ENCODE measurements around the gene B9D2.

Gene B9D2

DNA sequence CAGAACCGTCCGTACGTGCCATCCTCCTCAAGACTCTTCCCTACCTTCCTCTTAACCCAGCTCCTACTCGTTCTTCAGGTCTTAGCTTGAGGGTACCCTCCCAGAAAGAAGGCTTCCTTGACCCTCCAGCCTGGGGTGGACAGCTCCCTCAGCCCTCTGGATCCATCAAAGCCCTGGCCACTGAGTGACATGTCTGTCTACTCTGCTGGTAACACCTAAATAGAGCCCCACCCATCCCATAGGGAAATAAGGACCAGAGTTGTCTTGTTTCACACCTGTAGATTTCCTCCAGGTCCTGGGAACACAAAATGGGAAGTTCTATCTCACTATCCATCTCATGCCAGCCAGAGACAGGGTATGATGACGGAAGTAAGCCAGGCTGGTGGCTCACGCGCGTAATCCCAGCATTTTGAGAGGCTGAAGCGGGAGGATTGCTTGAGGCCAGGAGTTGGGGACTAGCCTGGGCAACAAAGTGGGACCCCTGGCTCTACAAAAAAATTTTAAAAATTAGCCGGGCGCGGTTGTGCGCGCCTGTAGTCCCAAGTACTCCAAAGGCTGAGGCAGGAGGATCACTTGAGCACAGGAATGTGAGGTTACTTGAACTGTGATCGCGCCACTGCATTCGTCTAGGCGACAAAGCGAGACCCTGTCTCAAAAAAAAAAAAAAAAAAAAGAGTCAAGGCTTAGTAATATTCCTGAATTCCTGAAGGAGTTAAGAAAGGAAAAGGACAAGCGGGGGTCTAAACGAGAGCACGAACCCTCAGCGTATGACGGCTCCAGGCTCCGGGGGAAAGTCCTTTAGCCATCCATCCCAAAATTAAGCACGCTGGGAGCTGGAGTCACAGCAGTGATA, 54.5 kb downstream of the B9D2 start:
- DNase-seq (ENCODE audit: low spot score), result no peak

DNA sequence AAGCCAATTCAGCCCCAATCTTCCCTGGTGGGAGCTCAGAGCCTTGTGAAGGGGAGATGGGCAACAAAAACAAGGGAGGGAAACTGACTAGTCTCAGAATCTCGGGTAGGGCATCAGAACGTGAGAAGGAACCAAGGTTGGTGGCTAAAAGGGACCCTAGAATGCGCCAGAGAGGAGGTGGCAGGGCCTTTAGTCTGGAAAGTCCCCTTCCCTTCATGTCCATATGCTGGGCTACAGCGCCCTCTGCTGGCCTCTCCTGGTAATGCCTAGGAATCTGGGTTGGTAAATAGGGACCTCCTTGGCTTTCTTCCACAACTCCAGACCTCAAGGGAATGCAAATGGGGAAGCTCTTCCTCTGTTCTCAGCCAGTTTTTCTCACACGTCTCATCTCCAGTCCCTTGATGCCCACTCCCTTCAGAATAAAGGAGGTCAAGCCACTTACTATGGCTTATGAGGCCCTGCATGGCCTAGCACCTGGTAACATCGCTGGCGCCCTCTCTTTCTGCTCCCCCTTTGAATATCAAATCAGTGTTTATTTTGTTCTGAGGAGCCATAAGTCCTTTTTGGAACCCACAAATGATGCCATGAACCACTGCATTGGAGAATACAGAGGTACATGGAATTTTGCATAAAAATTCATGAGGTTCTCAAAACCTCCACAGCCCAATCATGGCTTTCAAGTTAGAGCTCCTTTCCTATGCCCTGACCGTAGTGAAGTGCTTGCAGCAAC, 55.3 kb downstream of the B9D2 start:
- peak; percentile 83 for DNase-seq (ENCODE audit: low spot score)

GRCh38 chr19:41307954-41308449, 55.9 kb downstream of the B9D2 start:
- no peak for DNase-seq (ENCODE audit: low spot score)

DNA sequence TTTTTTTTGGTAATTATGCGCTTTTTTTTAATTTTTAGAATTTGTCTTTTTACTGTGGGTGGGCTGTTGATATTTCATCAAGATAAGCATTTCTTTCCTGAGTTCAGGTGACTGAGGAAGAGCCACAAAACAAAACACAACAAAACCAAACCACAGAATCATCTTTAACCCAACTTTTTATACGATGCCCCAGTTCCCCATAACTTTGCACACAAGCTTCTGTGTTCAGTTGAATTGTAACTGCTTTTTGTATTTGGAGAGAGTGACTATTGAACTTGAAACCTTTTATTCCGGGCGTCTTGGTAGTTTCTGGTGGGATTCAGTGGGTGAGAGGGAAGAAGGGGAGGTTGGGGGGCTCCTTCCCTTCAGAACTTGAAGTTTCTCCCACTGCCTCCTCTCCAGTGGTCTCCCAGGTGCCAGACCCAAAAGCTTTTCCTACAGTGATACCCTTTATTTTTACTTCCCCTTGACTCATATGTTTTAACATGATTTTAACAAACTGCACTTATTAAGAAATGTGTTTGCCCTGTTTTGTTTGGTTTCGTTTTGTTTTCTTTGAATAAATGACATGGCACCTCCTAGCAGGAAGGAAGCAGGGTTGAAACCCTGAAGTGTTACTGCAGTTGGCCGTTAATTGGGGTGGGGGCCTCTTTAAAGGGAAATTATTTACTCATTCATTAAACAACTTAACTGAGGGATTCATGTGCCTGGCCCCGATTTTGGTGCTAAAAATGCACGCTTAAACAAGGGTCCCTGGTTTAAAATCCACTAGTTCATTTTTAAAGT, 56.7 kb downstream of the B9D2 start:
- DNase-seq (ENCODE audit: low spot score), result no peak

DNA sequence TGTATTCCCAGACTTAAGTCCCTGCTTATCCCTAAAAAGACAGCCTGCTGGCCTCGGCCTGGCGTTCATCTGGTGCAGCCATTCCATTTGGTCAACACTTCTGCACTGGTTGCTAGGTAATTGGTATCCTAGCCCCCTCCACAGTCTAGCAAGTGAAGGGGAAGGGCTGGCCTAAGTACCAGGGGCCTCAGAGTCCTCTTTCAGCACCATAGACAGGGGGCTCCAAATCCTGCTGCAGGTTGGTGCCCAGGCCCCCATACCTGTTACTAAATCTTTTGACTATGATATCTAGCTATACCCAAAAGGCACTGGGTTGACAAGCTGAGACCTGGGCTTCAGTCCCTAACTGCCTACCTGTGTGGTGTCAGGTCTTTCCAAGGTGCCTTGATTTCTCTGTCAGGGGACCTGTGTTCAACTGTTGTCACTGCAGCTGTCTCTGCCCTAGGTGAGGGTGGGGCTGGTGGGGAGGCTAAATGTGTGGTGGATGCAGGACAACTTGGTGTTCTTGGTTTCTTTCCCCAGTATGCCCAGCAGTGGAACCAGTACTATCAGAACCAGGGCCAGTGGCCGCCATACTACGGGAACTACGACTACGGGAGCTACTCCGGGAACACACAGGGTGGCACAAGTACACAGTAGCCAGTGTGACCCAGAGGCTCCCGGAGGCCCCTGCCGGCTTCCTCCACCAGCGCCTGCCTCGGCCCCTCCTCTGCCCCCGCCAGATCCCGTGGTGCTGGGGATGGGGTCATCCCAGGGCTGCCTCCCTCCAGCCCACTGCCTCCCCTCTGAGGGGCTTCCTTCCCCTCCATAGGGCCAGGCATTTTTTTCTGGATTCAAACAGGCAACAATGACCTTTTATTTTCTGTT, 57.8 kb downstream of the B9D2 start:
- DNase-seq (ENCODE audit: low spot score), result no peak

- DNase-seq (ENCODE audit: low spot score), result no peak
These were observed 59.1 kb downstream of the B9D2 start for GRCh38 chr19:41304706-41305483.
